Stimulated activated memory B cell treated with anti-CD40 and anti-IgM and Interleukin-4, amounts not matched to agents 10 μg/mL and 1 μg/mL and 100 μg/mL, for 72 hours (primary cell): ENCODE results near the gene SF3B5.
"Not testable (repeated sequence)": the region's sequence is repeated elsewhere in the genome, so short reads cannot be mapped to it uniquely, and the experiment has no call there.

Experiments
- ATAC-seq: fragments of 150-1000 bp; cut with Tn5 transposase; 2 replicates; pipeline ENCODE4 v1.10.0; 2021
- H3K27ac Mint-ChIP-seq: one replicate; pipeline ENCODE4 v1.8.0; 2022; ENCODE audit warnings: mild to moderate bottlenecking, mixed read lengths
- H3K27me3 Mint-ChIP-seq: one replicate; pipeline ENCODE4 v1.8.0; 2022; ENCODE audit warnings: mixed read lengths
- H3K36me3 Mint-ChIP-seq: one replicate; pipeline ENCODE4 v1.8.0; 2022; ENCODE audit warnings: mixed read lengths
- H3K4me1 Mint-ChIP-seq: one replicate; pipeline ENCODE4 v1.8.0; 2022; ENCODE audit warnings: mixed read lengths
- H3K4me3 Mint-ChIP-seq: one replicate; pipeline ENCODE4 v1.8.0; 2022; ENCODE audit warnings: mild to moderate bottlenecking, moderate library complexity, mixed read lengths
- H3K9me3 Mint-ChIP-seq: one replicate; pipeline ENCODE4 v1.8.0; 2022; ENCODE audit warnings: mixed read lengths

Gene SF3B5

GRCh38 chr6:144062786-144063185, 32.6 kb downstream of the SF3B5 start:
- Mint-ChIP-seq H3K27me3 (no peaks in the 10 kb centered on the region), H3K9me3 (no peaks in the 10 kb centered on the region), H3K4me3 (peak overlapping the region; percentile 95), H3K36me3 (no peaks in the 10 kb centered on the region), H3K27ac (peak overlapping the region; percentile 97), H3K4me1 (peaks cover 42% of the 10 kb centered on the region)
- ATAC-seq = no peak

DNA sequence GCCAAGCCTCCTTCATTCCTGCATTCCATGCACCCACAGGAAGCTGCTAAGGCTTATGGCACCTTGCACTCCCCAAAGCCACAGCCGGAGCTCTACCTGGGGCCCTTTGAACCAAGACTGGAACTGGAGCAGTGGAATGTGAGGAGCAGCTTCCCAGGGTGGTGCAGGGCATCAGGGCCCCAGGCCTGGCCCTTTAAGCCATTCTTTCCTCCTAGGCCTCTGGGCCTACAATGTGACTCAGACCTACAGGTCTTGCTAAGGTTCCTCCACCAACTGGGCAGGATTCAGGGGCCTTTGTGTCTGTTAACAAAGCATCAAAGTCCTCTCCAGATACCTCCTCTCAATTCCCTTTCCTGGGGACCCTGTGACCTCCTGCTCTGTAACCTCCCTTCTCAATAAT, 36.2 kb downstream of the SF3B5 start:
- no peak overlapping the region for H3K4me3 Mint-ChIP-seq
- H3K36me3 Mint-ChIP-seq = no peaks in the 10 kb centered on the region
- ATAC-seq = no peak
- H3K4me1 Mint-ChIP-seq = peaks cover 48% of the 10 kb centered on the region
- no peak overlapping the region for H3K27ac Mint-ChIP-seq
- H3K9me3 Mint-ChIP-seq = no peaks in the 10 kb centered on the region
- H3K27me3 Mint-ChIP-seq = no peaks in the 10 kb centered on the region

DNA sequence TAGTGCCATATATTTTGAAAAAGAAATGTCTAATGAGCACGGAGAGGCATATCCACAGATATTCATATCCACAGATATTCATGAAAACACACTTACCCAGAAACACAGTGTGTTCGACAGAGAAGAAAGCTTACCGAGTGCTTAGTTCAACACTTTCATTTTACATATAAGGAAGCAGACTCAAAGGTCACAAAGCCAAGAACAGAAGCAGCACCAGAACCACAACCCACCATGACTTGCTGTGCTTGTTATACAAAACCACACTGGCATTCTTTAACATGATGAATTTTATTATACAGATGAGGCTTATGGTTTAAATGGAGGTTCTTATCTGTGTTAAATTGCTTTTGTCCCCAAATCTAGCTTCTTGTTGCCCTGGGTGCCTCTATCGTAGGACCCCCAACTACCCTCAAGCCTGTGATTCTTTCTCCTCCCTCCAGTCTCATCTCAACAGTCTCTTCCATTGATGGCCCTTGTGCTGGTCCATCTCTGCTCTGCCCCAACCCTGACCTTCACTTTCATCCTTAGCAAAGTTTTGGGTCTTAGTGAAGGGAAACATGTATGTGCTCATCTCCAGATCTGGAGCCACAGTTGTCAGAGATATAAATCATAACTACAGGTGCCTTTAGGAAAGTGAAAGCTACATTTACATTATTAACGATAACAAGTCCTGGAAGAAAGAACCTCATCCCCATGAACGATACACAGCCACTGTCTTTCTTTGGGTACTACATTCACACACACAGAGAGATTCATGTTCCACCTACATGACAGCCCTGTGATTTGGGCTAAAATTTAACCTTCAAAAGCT, 40.0 kb downstream of the SF3B5 start:
- Mint-ChIP-seq H3K27me3 (no peaks in the 10 kb centered on the region), H3K4me1 (peaks cover 35% of the 10 kb centered on the region), H3K27ac (peak overlapping the region; percentile 92), H3K9me3 (no peaks in the 10 kb centered on the region), H3K4me3 (peak overlapping the region; percentile 83), H3K36me3 (peaks cover 6% of the 10 kb centered on the region)
- peak; percentile 89 for ATAC-seq

DNA sequence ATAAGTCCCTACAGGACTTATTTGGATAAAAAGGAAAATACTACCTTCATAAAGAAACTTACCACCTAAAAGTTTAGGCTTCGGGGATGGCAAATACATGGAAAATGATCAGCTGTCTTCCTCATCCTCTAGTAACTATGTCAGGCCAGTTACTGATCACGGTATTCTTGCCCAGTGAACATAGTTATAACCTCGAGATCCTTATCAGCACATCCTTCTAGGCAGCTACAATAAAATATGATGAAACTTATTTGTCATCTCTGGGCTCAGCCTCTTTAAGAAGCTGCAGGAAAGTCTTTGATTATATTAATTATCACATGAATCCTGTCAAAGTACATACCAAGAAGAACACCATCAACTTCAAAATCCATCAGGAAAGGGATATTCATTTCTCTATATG, 41.8 kb downstream of the SF3B5 start:
- Mint-ChIP-seq H3K4me3 (no peak overlapping the region), H3K27ac (no peak overlapping the region), H3K36me3 (peaks cover 16% of the 10 kb centered on the region), H3K4me1 (peaks cover 42% of the 10 kb centered on the region), H3K9me3 (peaks cover 4% of the 10 kb centered on the region), H3K27me3 (no peaks in the 10 kb centered on the region)
- ATAC-seq = no peak

- Mint-ChIP-seq H3K4me1 (peaks cover 37% of the 10 kb centered on the region), H3K27me3 (no peaks in the 10 kb centered on the region), H3K27ac (no peak overlapping the region), H3K4me3 (no peak overlapping the region), H3K36me3 (peaks cover 22% of the 10 kb centered on the region), H3K9me3 (peaks cover 4% of the 10 kb centered on the region)
- ATAC-seq = no peak
Observed at GRCh38 chr6:144052488-144052887, 42.9 kb downstream of the SF3B5 start.

- peaks cover 11% of the 10 kb centered on the region for H3K4me1 Mint-ChIP-seq
- ATAC-seq = no peak
- H3K4me3 Mint-ChIP-seq = no peak overlapping the region
- no peak overlapping the region for H3K27ac Mint-ChIP-seq
- peaks cover 26% of the 10 kb centered on the region for H3K36me3 Mint-ChIP-seq
- no peaks in the 10 kb centered on the region for H3K27me3 Mint-ChIP-seq
- peaks cover 4% of the 10 kb centered on the region for H3K9me3 Mint-ChIP-seq
Observed at GRCh38 chr6:144049386-144049785, 46.0 kb downstream of the SF3B5 start.

GRCh38 chr6:144047688-144048087, 47.7 kb downstream of the SF3B5 start:
- ATAC-seq = no peak

DNA sequence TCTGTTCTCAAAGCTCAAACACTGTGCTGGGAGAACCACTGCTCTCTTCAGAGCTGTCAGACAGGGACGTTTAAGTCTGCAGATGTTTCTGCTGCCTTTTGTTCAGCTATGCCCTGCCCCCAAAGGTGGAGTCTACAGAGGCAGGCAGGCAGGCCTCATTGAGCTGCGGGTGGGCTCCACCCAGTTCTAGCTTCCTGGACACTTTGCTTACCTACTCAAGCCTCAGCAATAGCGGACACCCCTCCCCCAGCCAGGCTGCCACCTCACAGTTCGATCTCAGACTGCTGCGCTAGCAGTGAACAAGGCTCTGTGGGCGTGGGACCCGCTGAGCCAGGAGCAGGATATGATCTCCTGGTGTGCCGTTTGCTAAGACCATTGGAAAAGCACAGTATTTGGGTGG, 48.7 kb downstream of the SF3B5 start:
- not testable (repeated sequence) for H3K27me3 Mint-ChIP-seq, H3K4me3 Mint-ChIP-seq, ATAC-seq, H3K27ac Mint-ChIP-seq, H3K4me1 Mint-ChIP-seq, H3K9me3 Mint-ChIP-seq
- peaks cover 26% of the 10 kb centered on the region for H3K36me3 Mint-ChIP-seq

More at GRCh38 chr6:144047688-144048087, 47.7 kb downstream of the SF3B5 start:
- Mint-ChIP-seq H3K27me3 (no peaks in the 10 kb centered on the region), H3K4me3 (no peak overlapping the region), H3K4me1 (peaks cover 7% of the 10 kb centered on the region), H3K36me3 (peaks cover 26% of the 10 kb centered on the region), H3K9me3 (peaks cover 7% of the 10 kb centered on the region), H3K27ac (no peak overlapping the region)

DNA sequence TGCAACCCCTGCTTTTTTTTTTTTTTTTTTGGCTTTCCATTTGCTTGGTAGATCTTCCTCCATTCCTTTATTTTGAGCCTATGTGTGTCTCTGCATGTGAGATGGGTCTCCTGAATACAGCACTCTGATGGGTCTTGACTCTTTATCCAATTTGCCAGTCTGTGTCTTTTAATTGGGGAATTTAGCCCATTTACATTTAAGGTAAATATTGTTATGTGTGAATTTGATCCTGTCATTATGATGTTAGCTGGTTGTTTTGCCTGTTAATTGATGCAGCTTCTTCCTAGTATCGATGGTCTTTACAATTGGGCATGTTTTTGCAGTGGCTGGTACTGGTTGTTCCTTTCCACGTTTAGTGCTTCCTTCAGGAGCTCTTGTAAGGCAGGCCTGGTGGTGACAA, 50.4 kb downstream of the SF3B5 start:
- not testable (repeated sequence) for ATAC-seq, H3K9me3 Mint-ChIP-seq, H3K4me1 Mint-ChIP-seq, H3K27me3 Mint-ChIP-seq, H3K4me3 Mint-ChIP-seq, H3K27ac Mint-ChIP-seq
- peaks cover 20% of the 10 kb centered on the region for H3K36me3 Mint-ChIP-seq
